Trophoblast cell (in vitro differentiated cells and primary cell): ENCODE measurements around the gene OPCML.

Source experiments
- DNase-seq, 2 donors: peaks; one replicate each; pipeline ENCODE4 v3.0.0-alpha.2; 2016
- H2AFZ ChIP-seq: 2 replicates; pipeline ENCODE4 v1.6.1; 2013; ENCODE audit warnings: low read length, moderate library complexity, mild to moderate bottlenecking; ENCODE audit not compliant: insufficient read depth, poor library complexity
- H2AK5ac ChIP-seq: 2 replicates; pipeline ENCODE4 v1.6.1; 2013; ENCODE audit warnings: mild to moderate bottlenecking, low read length
- H2BK120ac ChIP-seq: 2 replicates; pipeline ENCODE4 v1.6.1; 2013; ENCODE audit warnings: low read length, mild to moderate bottlenecking, moderate library complexity; ENCODE audit not compliant: insufficient read depth, poor library complexity
- H2BK12ac ChIP-seq: 2 replicates; pipeline ENCODE4 v1.6.1; 2013; ENCODE audit warnings: mild to moderate bottlenecking, low read length, moderate library complexity
- H2BK5ac ChIP-seq: 2 replicates; pipeline ENCODE4 v1.6.1; 2013; ENCODE audit warnings: low read length, low read depth, moderate library complexity, mild to moderate bottlenecking; ENCODE audit not compliant: poor library complexity
- H3K14ac ChIP-seq: 2 replicates; pipeline ENCODE4 v1.6.1; 2013; ENCODE audit warnings: mild to moderate bottlenecking, low read length
- H3K18ac ChIP-seq: 2 replicates; pipeline ENCODE4 v1.6.1; 2013; ENCODE audit warnings: mild to moderate bottlenecking, low read length
- H3K23ac ChIP-seq: 2 replicates; pipeline ENCODE4 v1.6.1; 2013; ENCODE audit warnings: low read length
- H3K27ac ChIP-seq: 2 replicates; pipeline ENCODE4 v1.5.1; 2013; ENCODE audit warnings: low read depth, mild to moderate bottlenecking, inconsistent platforms, low read length, moderate library complexity
- H3K27me3 ChIP-seq: 2 replicates; pipeline ENCODE4 v1.6.1; 2013; ENCODE audit warnings: inconsistent platforms, mild to moderate bottlenecking, low read length, moderate library complexity; ENCODE audit not compliant: insufficient read depth
- H3K36me3 ChIP-seq, 2 experiments: 1 replicate in 1 of 2; 2 replicates in 1 of 2; pipeline ENCODE4 v1.6.1; 2013; ENCODE audit warnings: low read length in 2 of 2, mild to moderate bottlenecking in 2 of 2, moderate library complexity in 1 of 2; ENCODE audit not compliant: insufficient read depth in 2 of 2, control insufficient read depth in 1 of 2
- H3K4ac ChIP-seq: 2 replicates; pipeline ENCODE4 v1.6.1; 2013; ENCODE audit warnings: low read depth, mild to moderate bottlenecking, low read length, moderate library complexity
- H3K4me1 ChIP-seq, 2 experiments: 1 replicate in 1 of 2; 2 replicates in 1 of 2; pipeline ENCODE4 v1.6.1; 2013; ENCODE audit warnings: low read length in 2 of 2, mild to moderate bottlenecking in 2 of 2, moderate library complexity in 1 of 2; ENCODE audit not compliant: insufficient read depth in 2 of 2, control insufficient read depth in 1 of 2
- H3K4me2 ChIP-seq: 2 replicates; pipeline ENCODE4 v1.6.1; 2013; ENCODE audit warnings: inconsistent platforms, mild to moderate bottlenecking, low read length, moderate library complexity
- H3K4me3 ChIP-seq: 2 replicates; pipeline ENCODE4 v1.5.1; 2013; ENCODE audit warnings: mild to moderate bottlenecking, low read depth, low read length, inconsistent platforms
- H3K79me1 ChIP-seq: one replicate; pipeline ENCODE4 v1.6.1; 2013; ENCODE audit warnings: low read length
- H3K79me2 ChIP-seq: 2 replicates; pipeline ENCODE4 v1.6.1; 2013; ENCODE audit warnings: low read length, mild to moderate bottlenecking; ENCODE audit not compliant: control insufficient read depth, insufficient read depth, poor library complexity
- H3K9ac ChIP-seq: 2 replicates; pipeline ENCODE4 v1.6.1; 2013; ENCODE audit warnings: mild to moderate bottlenecking, low read length
- H3K9me3 ChIP-seq: 2 replicates; pipeline ENCODE4 v1.6.1; 2013; ENCODE audit warnings: low read depth, mild to moderate bottlenecking, control low read depth, inconsistent platforms, low read length; ENCODE audit not compliant: insufficient read depth
- H4K12ac ChIP-seq: 2 replicates; pipeline ENCODE4 v1.6.1; 2013; ENCODE audit warnings: low read depth, mild to moderate bottlenecking, low read length, moderate library complexity
- H4K8ac ChIP-seq: 2 replicates; pipeline ENCODE4 v1.6.1; 2013; ENCODE audit warnings: low read depth, mild to moderate bottlenecking, low read length, moderate library complexity
- H4K91ac ChIP-seq: one replicate; pipeline ENCODE4 v1.6.1; 2013; ENCODE audit warnings: low read depth, mild to moderate bottlenecking, low read length, moderate library complexity
- WGBS: extraction: QIAGEN DNeasy Blood & Tissue Kit; methylation state at CpG from one replicate; pipeline ENCODE4 v1.1.7; 2013; ENCODE audit warnings: missing lambda C conversion rate; ENCODE audit not compliant: insufficient read length, insufficient coverage; ENCODE audit errors: extremely low coverage; 5-methylcytosine and 5-hydroxymethylcytosine counted together

The OPCML gene

DNA sequence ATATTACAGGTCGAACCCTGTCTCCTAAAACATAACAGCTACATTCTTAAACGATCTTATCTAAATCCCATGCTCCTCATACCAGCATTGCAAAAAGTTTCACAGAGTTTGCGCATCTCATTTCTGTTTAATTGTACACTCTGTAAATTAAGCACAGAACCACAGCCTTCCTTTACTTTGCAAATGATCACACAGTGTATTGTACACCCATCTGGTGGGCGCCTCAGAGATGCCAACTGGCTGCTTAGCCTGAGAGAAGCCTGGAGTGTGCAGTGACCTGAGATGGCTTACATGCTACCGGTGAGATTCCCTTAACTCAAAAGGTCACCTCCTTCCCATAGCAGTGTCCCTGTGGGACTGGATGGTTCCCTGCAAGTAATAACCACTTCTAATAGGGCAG lies 1077.3 kb downstream of the OPCML start:
- Histone ChIP-seq H4K8ac (no peak overlapping the region), H3K18ac (no peak overlapping the region), H3K9ac (no peak overlapping the region), H3K9me3 (no peaks in the 10 kb centered on the region), H3K79me2 (no peaks in the 10 kb centered on the region), H4K12ac (no peak overlapping the region), H3K79me1 (no peaks in the 10 kb centered on the region), H4K91ac (no peak overlapping the region), H3K4ac (no peak overlapping the region), H2BK5ac (no peak overlapping the region), H2AK5ac (no peak overlapping the region), H3K27ac (no peak overlapping the region), H3K4me1 (peaks cover 5 to 6% of the 10 kb centered on the region in 2 experiments), H3K14ac (no peak overlapping the region), H3K4me3 (no peak overlapping the region), H3K36me3 (no peaks in the 10 kb centered on the region), H2AFZ (no peak overlapping the region), H2BK12ac (no peak overlapping the region), H3K27me3 (no peaks in the 10 kb centered on the region), H3K4me2 (no peak overlapping the region), H3K23ac (no peak overlapping the region), H2BK120ac (no peak overlapping the region)
- WGBS, result no CpG with 5 or more reads among the region's 5 CpGs
- no peak for DNase-seq

DNA sequence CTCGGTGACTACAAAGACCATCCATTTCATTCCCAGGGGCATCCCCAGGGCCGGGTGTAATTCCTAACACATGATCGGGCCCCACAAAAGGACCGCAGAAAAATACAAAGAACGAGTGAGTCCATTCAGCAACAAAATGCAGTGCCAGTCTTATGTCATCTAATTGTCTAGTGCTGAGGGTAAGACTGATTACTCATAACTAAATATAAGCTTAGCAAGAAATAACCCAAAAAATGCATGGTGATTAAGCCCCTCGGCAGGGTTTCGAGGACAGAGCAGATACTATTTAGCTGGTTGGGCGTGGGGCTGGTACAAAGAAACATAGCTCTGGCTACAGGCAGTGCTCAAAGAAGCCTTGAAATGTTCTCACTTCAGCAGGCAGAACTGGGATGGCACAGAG lies 1078.9 kb downstream of the OPCML start:
- H3K9ac ChIP-seq, result no peak overlapping the region
- H3K4me1 ChIP-seq, result peaks cover 5 to 6% of the 10 kb centered on the region in 2 experiments
- no peak overlapping the region for H2BK120ac ChIP-seq
- no peak overlapping the region for H3K14ac ChIP-seq
- no peak overlapping the region for H3K18ac ChIP-seq
- no peak overlapping the region for H4K91ac ChIP-seq
- no peaks in the 10 kb centered on the region for H3K79me1 ChIP-seq
- no CpG with 5 or more reads among the region's 8 CpGs for WGBS
- H3K79me2 ChIP-seq, result no peaks in the 10 kb centered on the region
- H3K27ac ChIP-seq, result no peak overlapping the region
- H2AK5ac ChIP-seq, result no peak overlapping the region
- no peaks in the 10 kb centered on the region for H3K36me3 ChIP-seq
- no peak overlapping the region for H3K4ac ChIP-seq
- no peak overlapping the region for H4K12ac ChIP-seq
- no peaks in the 10 kb centered on the region for H3K27me3 ChIP-seq
- H3K4me2 ChIP-seq, result no peak overlapping the region
- no peak overlapping the region for H3K23ac ChIP-seq
- H2BK5ac ChIP-seq, result no peak overlapping the region
- no peak overlapping the region for H2BK12ac ChIP-seq
- DNase-seq, result no peak
- H2AFZ ChIP-seq, result no peak overlapping the region
- no peak overlapping the region for H3K4me3 ChIP-seq
- H3K9me3 ChIP-seq, result no peaks in the 10 kb centered on the region
- no peak overlapping the region for H4K8ac ChIP-seq

DNA sequence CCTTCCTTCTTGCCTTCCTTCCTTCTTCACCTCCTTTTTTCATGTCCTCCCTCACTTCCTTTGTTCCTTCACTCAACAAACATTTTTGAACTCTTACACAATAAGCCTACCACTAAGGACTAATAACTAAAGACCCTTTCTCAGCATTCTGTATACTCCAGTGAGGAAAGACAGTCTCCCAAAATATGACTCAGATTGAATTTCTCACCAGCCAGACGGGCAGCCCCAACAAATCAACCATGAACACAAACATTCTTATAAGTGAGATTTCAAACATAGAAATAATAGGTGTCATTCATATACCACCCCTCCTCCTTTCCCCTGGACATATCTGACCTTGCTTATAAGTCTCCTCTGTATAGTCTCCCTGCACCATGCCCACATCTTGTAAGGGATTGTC lies 1079.7 kb downstream of the OPCML start:
- Histone ChIP-seq H2BK5ac (no peak overlapping the region), H2BK120ac (no peak overlapping the region), H3K18ac (no peak overlapping the region), H3K79me2 (no peaks in the 10 kb centered on the region), H4K91ac (no peak overlapping the region), H2BK12ac (no peak overlapping the region), H2AFZ (no peak overlapping the region), H3K4me1 (peaks cover 5 to 6% of the 10 kb centered on the region in 2 experiments), H3K14ac (no peak overlapping the region), H4K8ac (no peak overlapping the region), H4K12ac (no peak overlapping the region), H2AK5ac (no peak overlapping the region), H3K4me3 (no peak overlapping the region), H3K9me3 (no peaks in the 10 kb centered on the region), H3K4ac (no peak overlapping the region), H3K36me3 (no peaks in the 10 kb centered on the region), H3K27ac (no peak overlapping the region), H3K79me1 (no peaks in the 10 kb centered on the region), H3K9ac (no peak overlapping the region), H3K23ac (no peak overlapping the region), H3K27me3 (no peaks in the 10 kb centered on the region), H3K4me2 (no peak overlapping the region)
- no peak for DNase-seq
- no CpG with 5 or more reads among the region's 1 CpG for WGBS

- Histone ChIP-seq H3K4me2 (no peak overlapping the region), H3K9me3 (no peaks in the 10 kb centered on the region), H3K79me1 (no peaks in the 10 kb centered on the region), H2BK5ac (no peak overlapping the region), H3K14ac (no peak overlapping the region), H2AFZ (no peak overlapping the region), H3K27me3 (no peaks in the 10 kb centered on the region), H3K4me1 (peaks cover 5 to 6% of the 10 kb centered on the region in 2 experiments), H3K27ac (no peak overlapping the region), H2BK12ac (no peak overlapping the region), H2AK5ac (no peak overlapping the region), H4K12ac (no peak overlapping the region), H4K8ac (no peak overlapping the region), H3K9ac (no peak overlapping the region), H3K36me3 (no peaks in the 10 kb centered on the region), H3K4me3 (no peak overlapping the region), H4K91ac (no peak overlapping the region), H3K4ac (no peak overlapping the region), H3K23ac (no peak overlapping the region), H3K18ac (no peak overlapping the region), H3K79me2 (no peaks in the 10 kb centered on the region), H2BK120ac (no peak overlapping the region)
- DNase-seq, result no peak
- no CpG with 5 or more reads among the region's 7 CpGs for WGBS
Observed at GRCh38 chr11:132451942-132452601, 1080.2 kb downstream of the OPCML start.
